K562 (cell line): Measurements from ENCODE around the gene BTBD1. TPM values are rescaled to one million over a fixed set of nuclear protein-coding genes. Genes with fewer than 3 reads are reported as not detected.

Experiments used
- BCLAF1 ChIP-seq, 2 experiments: fragments of 450-650 bp in 1 of 2; IDR thresholded peaks; 2 replicates each; pipeline ENCODE4 v1.6.1; 2011 to 2017; ENCODE audit warnings: low read depth in 2 of 2, antibody characterized with exemption in 1 of 2, borderline replicate concordance in 1 of 2, low read length in 1 of 2, mild to moderate bottlenecking in 1 of 2, mixed read lengths in 1 of 2; ENCODE audit not compliant: control insufficient read depth in 1 of 2
- BCOR ChIP-seq: fragments of 450-650 bp; IDR thresholded peaks from 2 replicates; pipeline ENCODE4 v1.6.1; 2016
- CBX3 ChIP-seq, 2 experiments: IDR thresholded peaks; 1 replicate in 1 of 2; 2 replicates in 1 of 2; pipeline ENCODE4 v1.6.1; 2012; ENCODE audit warnings: inconsistent platforms in 2 of 2, low read length in 2 of 2, borderline replicate concordance in 1 of 2, control low read depth in 1 of 2
- CHD1 ChIP-seq: fragments of 200-600 bp; sonication (generic); IDR thresholded peaks from one replicate; pipeline ENCODE4 v1.6.1; 2012; ENCODE audit warnings: mild to moderate bottlenecking, moderate library complexity, low read length, inconsistent platforms
- FOXM1 ChIP-seq, 2 experiments: fragments of 450-650 bp in 1 of 2; sonication (generic) in 1 of 2; formaldehyde crosslinking in 1 of 2; IDR thresholded peaks; 2 replicates each; pipeline versions ENCODE4 v1.6.1 to v1.9.0; 2017 to 2022; ENCODE audit warnings: low read depth in 2 of 2, mild to moderate bottlenecking in 2 of 2, missing genetic modification reagents in 1 of 2, moderate library complexity in 1 of 2
- HCFC1 ChIP-seq: IDR thresholded peaks from 2 replicates; pipeline ENCODE4 v1.6.1; 2012; ENCODE audit warnings: low read depth, low read length, improper control_type of control experiment
- HOXB6 ChIP-seq: fragments of 250-450 bp; sonication (Bioruptor Pico); IDR thresholded peaks from 2 replicates; pipeline ENCODE4 v1.5.1; 2022; ENCODE audit warnings: mild to moderate bottlenecking, borderline replicate concordance
- OTX1 ChIP-seq: fragments of 450-650 bp; formaldehyde crosslinking; IDR thresholded peaks from 2 replicates; pipeline ENCODE4 v1.4.0; 2022; ENCODE audit warnings: mild to moderate bottlenecking
- PPARD ChIP-seq: fragments of 250-450 bp; sonication (Bioruptor Pico); IDR thresholded peaks from 2 replicates; pipeline ENCODE4 v1.8.0; 2022; ENCODE audit warnings: inconsistent platforms, mild to moderate bottlenecking, moderate library complexity
- PYGO2 ChIP-seq: fragments of 450-650 bp; IDR thresholded peaks from 2 replicates; pipeline ENCODE4 v1.6.1; 2016; ENCODE audit warnings: mild to moderate bottlenecking, missing genetic modification characterization, moderate library complexity, missing compliant biosample characterization
- TFAP4 ChIP-seq: sonication (generic); formaldehyde crosslinking; IDR thresholded peaks from 2 replicates; pipeline ENCODE4 v1.8.0; 2022; ENCODE audit warnings: missing genetic modification reagents, mild to moderate bottlenecking, moderate library complexity, borderline replicate concordance
- ZNF121 ChIP-seq: sonication (generic); formaldehyde crosslinking; conservative IDR thresholded peaks from 2 replicates; pipeline ENCODE4 v1.8.0; 2022; ENCODE audit warnings: missing genetic modification reagents
- ZNF133 ChIP-seq: fragments of 250-450 bp; sonication (Bioruptor Pico); IDR thresholded peaks from 2 replicates; pipeline ENCODE4 v1.4.0; 2020; ENCODE audit warnings: mild to moderate bottlenecking
- ZNF644 ChIP-seq: fragments of 200-800 bp; sonication (Bioruptor generic); IDR thresholded peaks from 2 replicates; pipeline ENCODE4 v1.6.1; 2016; ENCODE audit warnings: low read depth, missing genetic modification characterization, missing compliant biosample characterization
- polyA plus RNA-seq, 8 experiments: library from polyadenylated mRNA; depleted of rRNA in 4 of 8; stranded (reverse) in 5 of 8; unstranded in 3 of 8; fragments of >200 nt; fragmentation: Nextera tagmentation in 2 of 8; fragmentation: Illumina TruSeq in 1 of 8; extraction: Ambion mirVana in 2 of 8; extraction: Trizol in 1 of 8; gene quantifications; 2 replicates each; pipeline versions ENCODE4 v1.2.1 to v1.2.3, GENCODE V29; 2011 to 2014; ENCODE audit warnings: inconsistent platforms in 1 of 8, missing spikeins in 1 of 8
- total RNA-seq, 7 experiments: library from RNA; depleted of rRNA in 6 of 7; stranded (reverse); fragments of >200 nt in 6 of 7; fragmentation: Illumina TruSeq in 2 of 7; extraction: Trizol in 2 of 7; gene quantifications; 2 replicates each; pipeline versions ENCODE4 v1.2.1 to v1.2.3, GENCODE V29; 2011 to 2021; ENCODE audit warnings: low replicate concordance in 1 of 7
- TF ChIP-seq, protein P1 (sequence below), 2 experiments: fragments of 450-650 bp in 1 of 2; sonication (generic) in 1 of 2; formaldehyde crosslinking in 1 of 2; IDR thresholded peaks in 1 of 2; conservative IDR thresholded peaks in 1 of 2; 2 replicates each; pipeline versions ENCODE4 v1.6.1 to v1.8.1; 2016 to 2023; ENCODE audit warnings: mild to moderate bottlenecking in 2 of 2, moderate library complexity in 2 of 2, inconsistent platforms in 1 of 2, missing genetic modification reagents in 1 of 2
- TF ChIP-seq, protein P2 (sequence below), 2 experiments: fragments of 150-350 bp in 1 of 2; IDR thresholded peaks; 2 replicates each; pipeline ENCODE4 v1.6.1; 2012 to 2016; ENCODE audit warnings: low read depth in 2 of 2, low read length in 2 of 2, mild to moderate bottlenecking in 1 of 2, moderate library complexity in 1 of 2

Gene BTBD1
- total and polyA plus RNA-seq, 9 of the 15 experiments (the other 6 are each of a cell fraction or from before 2014, with no cell fraction given), result 19.4 to 106 (median 90.4) TPM

DNA sequence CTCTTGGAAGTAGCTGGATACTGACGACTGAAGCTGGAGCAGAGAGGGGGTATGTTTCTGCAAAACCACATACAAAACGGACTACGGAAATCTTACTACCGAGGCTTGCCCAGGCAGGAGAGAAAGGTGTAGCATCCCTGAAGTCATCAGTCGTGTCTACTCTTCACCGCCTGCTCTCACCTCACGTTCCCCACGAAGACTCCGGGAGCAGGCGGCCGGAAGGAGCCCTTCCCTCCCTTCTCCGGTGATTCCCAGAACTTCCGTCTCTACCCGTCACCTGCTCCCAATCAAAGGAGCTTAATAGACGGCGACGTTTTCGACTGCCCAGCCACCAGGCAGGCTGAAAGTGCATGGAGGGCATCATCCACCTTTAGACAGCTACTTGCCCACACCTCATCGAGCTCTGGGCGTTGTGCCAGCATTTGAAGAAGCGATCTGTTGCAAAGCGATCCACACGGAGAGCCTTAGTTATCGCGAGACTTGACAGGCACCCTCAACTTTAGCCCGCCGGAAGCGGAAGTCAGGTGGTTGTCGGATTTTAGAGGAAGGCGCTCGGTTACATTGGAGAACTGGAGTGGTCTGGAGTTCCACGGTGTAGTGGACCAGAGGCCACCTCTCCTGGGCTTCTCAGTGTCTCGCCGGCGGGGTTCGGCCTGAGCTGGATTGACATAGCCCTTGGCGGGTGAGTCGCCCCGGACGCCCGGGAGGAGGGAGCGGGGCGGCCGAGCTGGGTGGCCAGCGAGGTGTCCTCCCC, 81.2 kb downstream of the BTBD1 start, which contains the start of gene RAMAC (continued):
- TF ChIP-seq ZNF121 (CRISPR knock-in tag) (no peak), PPARD (CRISPR knock-in tag) (no peak), BCLAF1 (IDR thresholded peaks at IDR 0.05; ENCODE audit: borderline replicate concordance in 1 of 2, control insufficient read depth in 1 of 2, low read depth in 2 of 2, low read length in 1 of 2) (no peak), FOXM1 (IDR thresholded peaks at IDR 0.05; ENCODE audit: low read depth) (peak; percentile 67), FOXM1 (CRISPR knock-in tag; IDR thresholded peaks at IDR 0.05; ENCODE audit: low read depth) (0 out of 2 replicates have a peak, but pooled peaks have one; percentile 59), CHD1 (no peak), ZNF133 (CRISPR knock-in tag) (no peak), PYGO2 (tag) (no peak), CBX3 (IDR thresholded peaks at IDR 0.05; ENCODE audit: borderline replicate concordance in 1 of 2, low read length in 2 of 2) (no peak; a peak in 2 of 3 replicates), ZNF644 (tag) (no peak), TFAP4 (peak; percentile 98), BCOR (no peak), HOXB6 (CRISPR knock-in tag) (no peak), OTX1 (CRISPR knock-in tag) (no peak), HCFC1 (peak; percentile 41; the same call in 1 of the 2 replicates)
- TF ChIP-seq, protein P1, sequence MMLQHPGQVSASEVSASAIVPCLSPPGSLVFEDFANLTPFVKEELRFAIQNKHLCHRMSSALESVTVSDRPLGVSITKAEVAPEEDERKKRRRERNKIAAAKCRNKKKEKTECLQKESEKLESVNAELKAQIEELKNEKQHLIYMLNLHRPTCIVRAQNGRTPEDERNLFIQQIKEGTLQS (IDR thresholded peaks at IDR 0.05), result no peak
- TF ChIP-seq, protein P1 (CRISPR knock-in tag; conservative IDR thresholded peaks at IDR 0.05), result 0 out of 2 replicates have a peak, but pooled peaks have one; percentile 23
- TF ChIP-seq, protein P2, sequence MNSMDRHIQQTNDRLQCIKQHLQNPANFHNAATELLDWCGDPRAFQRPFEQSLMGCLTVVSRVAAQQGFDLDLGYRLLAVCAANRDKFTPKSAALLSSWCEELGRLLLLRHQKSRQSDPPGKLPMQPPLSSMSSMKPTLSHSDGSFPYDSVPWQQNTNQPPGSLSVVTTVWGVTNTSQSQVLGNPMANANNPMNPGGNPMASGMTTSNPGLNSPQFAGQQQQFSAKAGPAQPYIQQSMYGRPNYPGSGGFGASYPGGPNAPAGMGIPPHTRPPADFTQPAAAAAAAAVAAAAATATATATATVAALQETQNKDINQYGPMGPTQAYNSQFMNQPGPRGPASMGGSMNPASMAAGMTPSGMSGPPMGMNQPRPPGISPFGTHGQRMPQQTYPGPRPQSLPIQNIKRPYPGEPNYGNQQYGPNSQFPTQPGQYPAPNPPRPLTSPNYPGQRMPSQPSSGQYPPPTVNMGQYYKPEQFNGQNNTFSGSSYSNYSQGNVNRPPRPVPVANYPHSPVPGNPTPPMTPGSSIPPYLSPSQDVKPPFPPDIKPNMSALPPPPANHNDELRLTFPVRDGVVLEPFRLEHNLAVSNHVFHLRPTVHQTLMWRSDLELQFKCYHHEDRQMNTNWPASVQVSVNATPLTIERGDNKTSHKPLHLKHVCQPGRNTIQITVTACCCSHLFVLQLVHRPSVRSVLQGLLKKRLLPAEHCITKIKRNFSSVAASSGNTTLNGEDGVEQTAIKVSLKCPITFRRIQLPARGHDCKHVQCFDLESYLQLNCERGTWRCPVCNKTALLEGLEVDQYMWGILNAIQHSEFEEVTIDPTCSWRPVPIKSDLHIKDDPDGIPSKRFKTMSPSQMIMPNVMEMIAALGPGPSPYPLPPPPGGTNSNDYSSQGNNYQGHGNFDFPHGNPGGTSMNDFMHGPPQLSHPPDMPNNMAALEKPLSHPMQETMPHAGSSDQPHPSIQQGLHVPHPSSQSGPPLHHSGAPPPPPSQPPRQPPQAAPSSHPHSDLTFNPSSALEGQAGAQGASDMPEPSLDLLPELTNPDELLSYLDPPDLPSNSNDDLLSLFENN (IDR thresholded peaks at IDR 0.05; ENCODE audit: low read depth in 2 of 2, low read length in 2 of 2), result no peak
